Measurements from ENCODE around the gene PLGRKT. TPM values are rescaled to one million over a fixed set of nuclear protein-coding genes. Genes with fewer than 3 reads are reported as not detected.
"Not testable (repeated sequence)": the region's sequence is repeated elsewhere in the genome, so short reads cannot be mapped to it uniquely, and the experiment has no call there.

Gene PLGRKT
- polyA plus RNA-seq, 1 donor from 2014 or later = 80.0 TPM

DNA sequence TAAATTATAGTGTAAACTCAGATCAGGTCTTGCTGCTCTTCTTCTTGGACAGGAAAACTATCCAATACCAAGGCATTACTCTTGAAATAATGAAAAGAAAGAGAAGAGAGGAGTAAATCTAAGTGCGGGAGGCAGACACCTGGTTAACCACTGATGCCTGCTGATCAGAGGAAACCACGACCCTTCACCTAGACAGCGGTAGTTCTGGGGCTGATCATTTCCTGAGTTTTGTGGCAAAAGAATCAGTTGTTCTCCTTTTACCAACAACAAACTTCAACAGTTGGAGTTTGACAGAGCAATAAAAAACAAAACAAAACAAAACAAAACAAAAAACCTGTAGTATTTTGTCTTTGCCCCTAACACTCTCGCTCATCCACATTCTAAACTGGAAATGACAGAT, 101.0 kb downstream of the PLGRKT start:
- H3K9me3 ChIP-seq (ENCODE audit: low read length) = no peaks in the 10 kb centered on the region
- no peaks in the 10 kb centered on the region for H3K9me2 ChIP-seq (ENCODE audit: insufficient read depth, low read length)
- no peak overlapping the region for H3K4me2 ChIP-seq (ENCODE audit: low read length)
- H3K9ac ChIP-seq (ENCODE audit: low read length) = no peak overlapping the region
- no peaks in the 10 kb centered on the region for H3K36me3 ChIP-seq (ENCODE audit: insufficient read depth, low read length)
- H2AFZ ChIP-seq (ENCODE audit: low read depth, low read length) = no peak overlapping the region
- H3K4me3 ChIP-seq (ENCODE audit: low read length) = no peak overlapping the region
- H3K79me2 ChIP-seq (replicated peaks; ENCODE audit: insufficient read depth, low read length) = no peaks in the 10 kb centered on the region
- no peaks in the 10 kb centered on the region for H4K20me1 ChIP-seq (ENCODE audit: insufficient read depth)
- no peak overlapping the region for H3K27ac ChIP-seq (ENCODE audit: low read length)
- H3K27me3 ChIP-seq (ENCODE audit: insufficient read depth, low read depth, low read length) = no peaks in the 10 kb centered on the region
- TF ChIP-seq EP300 (conservative IDR thresholded peaks at IDR 0.05; ENCODE audit: poor library complexity, severe bottlenecking) (no peak), EZH2 (IDR thresholded peaks at IDR 0.05; ENCODE audit: borderline replicate concordance, insufficient read depth, low read length, poor library complexity, severe bottlenecking) (no peak), MXI1 (conservative IDR thresholded peaks at IDR 0.05; ENCODE audit: poor library complexity, severe bottlenecking) (no peak), RAD21 (conservative IDR thresholded peaks at IDR 0.05) (no peak), TAF1 (IDR thresholded peaks at IDR 0.05; ENCODE audit: low read depth) (no peak), POLR2AphosphoS5 (IDR thresholded peaks at IDR 0.05) (no peak), SMC3 (conservative IDR thresholded peaks at IDR 0.05; ENCODE audit: poor library complexity) (no peak)
- TF ChIP-seq, protein P1, sequence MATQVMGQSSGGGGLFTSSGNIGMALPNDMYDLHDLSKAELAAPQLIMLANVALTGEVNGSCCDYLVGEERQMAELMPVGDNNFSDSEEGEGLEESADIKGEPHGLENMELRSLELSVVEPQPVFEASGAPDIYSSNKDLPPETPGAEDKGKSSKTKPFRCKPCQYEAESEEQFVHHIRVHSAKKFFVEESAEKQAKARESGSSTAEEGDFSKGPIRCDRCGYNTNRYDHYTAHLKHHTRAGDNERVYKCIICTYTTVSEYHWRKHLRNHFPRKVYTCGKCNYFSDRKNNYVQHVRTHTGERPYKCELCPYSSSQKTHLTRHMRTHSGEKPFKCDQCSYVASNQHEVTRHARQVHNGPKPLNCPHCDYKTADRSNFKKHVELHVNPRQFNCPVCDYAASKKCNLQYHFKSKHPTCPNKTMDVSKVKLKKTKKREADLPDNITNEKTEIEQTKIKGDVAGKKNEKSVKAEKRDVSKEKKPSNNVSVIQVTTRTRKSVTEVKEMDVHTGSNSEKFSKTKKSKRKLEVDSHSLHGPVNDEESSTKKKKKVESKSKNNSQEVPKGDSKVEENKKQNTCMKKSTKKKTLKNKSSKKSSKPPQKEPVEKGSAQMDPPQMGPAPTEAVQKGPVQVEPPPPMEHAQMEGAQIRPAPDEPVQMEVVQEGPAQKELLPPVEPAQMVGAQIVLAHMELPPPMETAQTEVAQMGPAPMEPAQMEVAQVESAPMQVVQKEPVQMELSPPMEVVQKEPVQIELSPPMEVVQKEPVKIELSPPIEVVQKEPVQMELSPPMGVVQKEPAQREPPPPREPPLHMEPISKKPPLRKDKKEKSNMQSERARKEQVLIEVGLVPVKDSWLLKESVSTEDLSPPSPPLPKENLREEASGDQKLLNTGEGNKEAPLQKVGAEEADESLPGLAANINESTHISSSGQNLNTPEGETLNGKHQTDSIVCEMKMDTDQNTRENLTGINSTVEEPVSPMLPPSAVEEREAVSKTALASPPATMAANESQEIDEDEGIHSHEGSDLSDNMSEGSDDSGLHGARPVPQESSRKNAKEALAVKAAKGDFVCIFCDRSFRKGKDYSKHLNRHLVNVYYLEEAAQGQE (IDR thresholded peaks at IDR 0.05; ENCODE audit: borderline replicate concordance) = no peak
- TF ChIP-seq, protein P2, sequence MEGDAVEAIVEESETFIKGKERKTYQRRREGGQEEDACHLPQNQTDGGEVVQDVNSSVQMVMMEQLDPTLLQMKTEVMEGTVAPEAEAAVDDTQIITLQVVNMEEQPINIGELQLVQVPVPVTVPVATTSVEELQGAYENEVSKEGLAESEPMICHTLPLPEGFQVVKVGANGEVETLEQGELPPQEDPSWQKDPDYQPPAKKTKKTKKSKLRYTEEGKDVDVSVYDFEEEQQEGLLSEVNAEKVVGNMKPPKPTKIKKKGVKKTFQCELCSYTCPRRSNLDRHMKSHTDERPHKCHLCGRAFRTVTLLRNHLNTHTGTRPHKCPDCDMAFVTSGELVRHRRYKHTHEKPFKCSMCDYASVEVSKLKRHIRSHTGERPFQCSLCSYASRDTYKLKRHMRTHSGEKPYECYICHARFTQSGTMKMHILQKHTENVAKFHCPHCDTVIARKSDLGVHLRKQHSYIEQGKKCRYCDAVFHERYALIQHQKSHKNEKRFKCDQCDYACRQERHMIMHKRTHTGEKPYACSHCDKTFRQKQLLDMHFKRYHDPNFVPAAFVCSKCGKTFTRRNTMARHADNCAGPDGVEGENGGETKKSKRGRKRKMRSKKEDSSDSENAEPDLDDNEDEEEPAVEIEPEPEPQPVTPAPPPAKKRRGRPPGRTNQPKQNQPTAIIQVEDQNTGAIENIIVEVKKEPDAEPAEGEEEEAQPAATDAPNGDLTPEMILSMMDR (IDR thresholded peaks at IDR 0.05; ENCODE audit: poor library complexity, severe bottlenecking) = no peak
- no peaks in the 10 kb centered on the region for H3F3A ChIP-seq (ENCODE audit: insufficient read depth, low read length, poor library complexity, severe bottlenecking)

DNA sequence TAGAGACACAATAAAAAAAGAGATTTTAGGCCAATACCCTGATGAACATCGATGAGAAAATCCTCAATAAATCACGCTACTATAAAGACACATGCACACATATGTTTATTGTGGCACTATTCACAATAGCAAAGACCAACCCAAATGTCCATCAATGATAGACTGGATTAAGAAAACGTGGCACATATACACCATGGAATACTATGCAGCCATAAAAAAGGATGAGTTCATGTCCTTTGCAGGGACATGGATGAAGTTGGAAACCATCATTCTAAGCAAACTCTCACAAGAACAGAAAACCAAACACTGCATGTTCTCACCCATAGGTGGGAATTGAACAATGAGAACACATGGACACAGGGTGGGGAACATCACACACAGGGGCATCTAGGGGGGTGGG, 106.4 kb downstream of the PLGRKT start:
- H3K9ac ChIP-seq (ENCODE audit: low read length); H2AFZ ChIP-seq (ENCODE audit: low read depth, low read length): not testable (repeated sequence)

More for the DNA sequence above, 106.4 kb downstream of the PLGRKT start:
- not testable (repeated sequence) for H3K36me3 ChIP-seq (ENCODE audit: insufficient read depth, low read length); H3K4me3 ChIP-seq (ENCODE audit: low read length); H3K4me2 ChIP-seq (ENCODE audit: low read length); H3F3A ChIP-seq (ENCODE audit: insufficient read depth, low read length, poor library complexity, severe bottlenecking); H4K20me1 ChIP-seq (ENCODE audit: insufficient read depth); H3K27ac ChIP-seq (ENCODE audit: low read length); H3K9me2 ChIP-seq (ENCODE audit: insufficient read depth, low read length); H3K27me3 ChIP-seq (ENCODE audit: insufficient read depth, low read depth, low read length); H3K79me2 ChIP-seq (replicated peaks; ENCODE audit: insufficient read depth, low read length); H3K9me3 ChIP-seq (ENCODE audit: low read length)
